Measurements from ENCODE around the gene P2RX1.

DNA sequence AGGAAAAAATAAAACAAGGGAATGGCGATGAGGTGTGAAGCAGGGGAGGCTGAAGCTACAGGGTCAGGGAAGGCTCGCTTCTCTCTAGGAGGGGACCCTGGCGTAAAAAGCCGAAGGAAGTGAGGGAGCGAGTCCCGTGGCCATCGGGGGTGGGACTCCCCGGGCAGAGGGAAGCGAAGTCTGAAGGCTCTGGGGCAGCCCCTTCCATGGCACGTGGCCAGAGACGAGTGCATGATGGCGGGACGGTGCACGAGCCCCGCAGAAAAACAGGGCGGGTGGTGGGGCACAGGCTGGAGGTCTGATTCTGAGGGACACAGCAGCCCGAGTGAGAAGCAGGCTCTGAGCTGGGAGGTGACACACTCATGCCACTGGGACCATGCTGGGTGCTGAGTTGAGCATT lies 49.2 kb downstream of the P2RX1 start:
- TF ChIP-seq, protein P1, sequence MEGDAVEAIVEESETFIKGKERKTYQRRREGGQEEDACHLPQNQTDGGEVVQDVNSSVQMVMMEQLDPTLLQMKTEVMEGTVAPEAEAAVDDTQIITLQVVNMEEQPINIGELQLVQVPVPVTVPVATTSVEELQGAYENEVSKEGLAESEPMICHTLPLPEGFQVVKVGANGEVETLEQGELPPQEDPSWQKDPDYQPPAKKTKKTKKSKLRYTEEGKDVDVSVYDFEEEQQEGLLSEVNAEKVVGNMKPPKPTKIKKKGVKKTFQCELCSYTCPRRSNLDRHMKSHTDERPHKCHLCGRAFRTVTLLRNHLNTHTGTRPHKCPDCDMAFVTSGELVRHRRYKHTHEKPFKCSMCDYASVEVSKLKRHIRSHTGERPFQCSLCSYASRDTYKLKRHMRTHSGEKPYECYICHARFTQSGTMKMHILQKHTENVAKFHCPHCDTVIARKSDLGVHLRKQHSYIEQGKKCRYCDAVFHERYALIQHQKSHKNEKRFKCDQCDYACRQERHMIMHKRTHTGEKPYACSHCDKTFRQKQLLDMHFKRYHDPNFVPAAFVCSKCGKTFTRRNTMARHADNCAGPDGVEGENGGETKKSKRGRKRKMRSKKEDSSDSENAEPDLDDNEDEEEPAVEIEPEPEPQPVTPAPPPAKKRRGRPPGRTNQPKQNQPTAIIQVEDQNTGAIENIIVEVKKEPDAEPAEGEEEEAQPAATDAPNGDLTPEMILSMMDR (IDR thresholded peaks at IDR 0.05): no peak
- no peak for TF ChIP-seq EZH2 (IDR thresholded peaks at IDR 0.05; ENCODE audit: borderline replicate concordance, insufficient read depth, low read depth, low read length, poor library complexity, severe bottlenecking)
